C4-2B (cell line): ENCODE results near the gene KRT1.
A peak's percentile ranks its signal among the peaks of the same experiment; 100 is the strongest.

Experiments
- H3K27ac ChIP-seq: fragments of 450-650 bp; 2 replicates; pipeline ENCODE4 v1.5.1; 2017
- CTCF ChIP-seq: fragments of 450-650 bp; conservative IDR thresholded peaks from 2 replicates; pipeline ENCODE4 v1.5.1; 2017; ENCODE audit warnings: mild to moderate bottlenecking
- ZFX ChIP-seq: fragments of 450-650 bp; IDR thresholded peaks from 2 replicates; pipeline ENCODE4 v1.6.1; 2017

The KRT1 gene

GRCh38 chr12:52655251-52655650 lies 25.0 kb downstream of the KRT1 start:
- TF ChIP-seq CTCF (no peak), ZFX (no peak)
- peak overlapping the region; percentile 43 for H3K27ac ChIP-seq

- TF ChIP-seq ZFX (no peak), CTCF (no peak)
- peak within 1 kb of the TSS; percentile 77 for H3K27ac ChIP-seq
Observed at GRCh38 chr12:52651726-52652261, 28.4 kb downstream of the KRT1 start, which contains the start of gene KRT2. KRT2 (minus strand) TSS chr12:52652211; CDS start chr12:52652142, 69 bp downstream.

- TF ChIP-seq ZFX: no peak
- TF ChIP-seq CTCF: no peak
- H3K27ac ChIP-seq: peak overlapping the region; percentile 77
Observed at GRCh38 chr12:52650520-52651081, 29.6 kb downstream of the KRT1 start.

GRCh38 chr12:52649066-52649465 lies 31.1 kb downstream of the KRT1 start:
- H3K27ac ChIP-seq: no peak overlapping the region
- TF ChIP-seq CTCF (no peak), ZFX (no peak)

- TF ChIP-seq ZFX (no peak), CTCF (no peak)
- no peak overlapping the region for H3K27ac ChIP-seq
Observed at GRCh38 chr12:52648012-52648550, 32.1 kb downstream of the KRT1 start.

- no peak for TF ChIP-seq ZFX
- no peak for TF ChIP-seq CTCF
- no peak overlapping the region for H3K27ac ChIP-seq
Observed at GRCh38 chr12:52647601-52648000, 32.6 kb downstream of the KRT1 start.

GRCh38 chr12:52646613-52647012 lies 33.6 kb downstream of the KRT1 start:
- no peak overlapping the region for H3K27ac ChIP-seq
- TF ChIP-seq CTCF (no peak), ZFX (no peak)
